GM15510 (cell line): Measurements from ENCODE around the gene ADH1C.

Experiments used
- POLR2A ChIP-seq: IDR thresholded peaks from 3 replicates; pipeline ENCODE4 v1.6.1; 2011; ENCODE audit warnings: borderline replicate concordance; ENCODE audit not compliant: insufficient read length; ENCODE audit errors: extremely low read depth

Gene ADH1C

GRCh38 chr4:99362768-99363167 is 10.2 kb upstream of the ADH1C start:
- TF ChIP-seq POLR2A = no peak

GRCh38 chr4:99361899-99362275 is 9.3 kb upstream of the ADH1C start:
- no peak for TF ChIP-seq POLR2A

- TF ChIP-seq POLR2A = no peak
Observed at GRCh38 chr4:99361268-99361898, 8.8 kb upstream of the ADH1C start.

- TF ChIP-seq POLR2A = no peak
Observed at GRCh38 chr4:99359480-99360204, 7.1 kb upstream of the ADH1C start.

GRCh38 chr4:99357948-99358347 is 5.4 kb upstream of the ADH1C start:
- no peak for TF ChIP-seq POLR2A

- TF ChIP-seq POLR2A = no peak
Observed at GRCh38 chr4:99356992-99357391, 4.4 kb upstream of the ADH1C start.

GRCh38 chr4:99351487-99351886 is 1.1 kb downstream of the ADH1C start:
- TF ChIP-seq POLR2A = no peak

GRCh38 chr4:99349338-99349737 is 3.2 kb downstream of the ADH1C start:
- no peak for TF ChIP-seq POLR2A

- no peak for TF ChIP-seq POLR2A
Observed at GRCh38 chr4:99341426-99341825, 11.1 kb downstream of the ADH1C start.

GRCh38 chr4:99339172-99339571 is 13.4 kb downstream of the ADH1C start:
- TF ChIP-seq POLR2A = no peak

- TF ChIP-seq POLR2A = no peak
Observed at GRCh38 chr4:99336553-99336952, 16.0 kb downstream of the ADH1C start.

GRCh38 chr4:99334880-99335279 is 17.7 kb downstream of the ADH1C start:
- no peak for TF ChIP-seq POLR2A

GRCh38 chr4:99330648-99331047 is 21.9 kb downstream of the ADH1C start:
- TF ChIP-seq POLR2A = no peak

- no peak for TF ChIP-seq POLR2A
Observed at GRCh38 chr4:99329876-99330275, 22.7 kb downstream of the ADH1C start.

GRCh38 chr4:99324979-99325378 is 27.6 kb downstream of the ADH1C start:
- TF ChIP-seq POLR2A = no peak

GRCh38 chr4:99324361-99324760 is 28.2 kb downstream of the ADH1C start:
- TF ChIP-seq POLR2A = no peak
